ENCODE data around the gene HMX1.

The HMX1 gene

DNA sequence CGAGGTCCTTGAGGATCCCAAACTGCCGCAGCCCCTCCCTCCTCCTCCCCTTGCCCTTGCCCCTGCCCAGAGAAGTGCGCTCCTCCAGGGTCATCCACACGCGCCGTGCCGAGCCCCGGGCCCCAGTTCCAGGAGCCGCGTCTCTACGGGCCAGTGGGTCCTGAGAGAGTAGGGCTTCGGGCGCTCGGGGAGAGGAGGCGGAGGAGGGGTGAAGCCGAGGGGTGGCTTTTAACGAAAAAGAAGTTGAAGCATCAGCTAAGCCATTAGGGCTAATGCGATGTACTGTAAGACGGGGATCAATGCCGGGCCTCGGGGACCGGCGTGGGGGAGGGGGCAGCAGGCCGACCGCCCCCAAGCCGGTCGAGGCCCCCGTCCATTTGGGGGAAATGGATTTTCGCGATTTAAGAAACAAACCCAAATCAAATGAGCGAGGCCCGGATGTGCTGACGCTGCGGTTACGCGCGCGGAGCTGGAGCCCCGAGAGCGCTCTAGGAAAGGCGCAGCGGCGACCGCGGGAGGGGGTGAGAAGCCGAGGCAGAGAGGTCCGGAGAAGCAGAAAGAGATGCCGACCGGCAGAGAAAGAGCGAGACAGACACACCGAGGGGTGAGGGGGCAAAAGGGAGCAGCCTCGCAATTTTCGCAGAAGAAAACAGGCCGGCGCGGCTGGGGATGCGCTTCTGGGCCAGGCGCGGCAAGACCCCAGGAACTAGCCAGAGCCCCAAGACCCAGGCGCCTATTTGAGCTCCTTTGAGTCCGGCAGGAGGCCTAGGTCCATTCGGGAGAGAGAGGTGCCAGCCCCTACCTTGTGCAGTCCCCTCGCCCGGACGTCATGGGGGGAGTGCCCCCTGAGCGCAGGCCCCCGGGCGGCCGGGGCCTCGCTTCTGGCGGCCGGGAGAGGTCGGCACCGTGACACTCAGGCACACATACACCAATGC is 13.6 kb downstream of the HMX1 start:
- DNase-seq (ENCODE audit: low read depth, low spot score): no peak

DNA sequence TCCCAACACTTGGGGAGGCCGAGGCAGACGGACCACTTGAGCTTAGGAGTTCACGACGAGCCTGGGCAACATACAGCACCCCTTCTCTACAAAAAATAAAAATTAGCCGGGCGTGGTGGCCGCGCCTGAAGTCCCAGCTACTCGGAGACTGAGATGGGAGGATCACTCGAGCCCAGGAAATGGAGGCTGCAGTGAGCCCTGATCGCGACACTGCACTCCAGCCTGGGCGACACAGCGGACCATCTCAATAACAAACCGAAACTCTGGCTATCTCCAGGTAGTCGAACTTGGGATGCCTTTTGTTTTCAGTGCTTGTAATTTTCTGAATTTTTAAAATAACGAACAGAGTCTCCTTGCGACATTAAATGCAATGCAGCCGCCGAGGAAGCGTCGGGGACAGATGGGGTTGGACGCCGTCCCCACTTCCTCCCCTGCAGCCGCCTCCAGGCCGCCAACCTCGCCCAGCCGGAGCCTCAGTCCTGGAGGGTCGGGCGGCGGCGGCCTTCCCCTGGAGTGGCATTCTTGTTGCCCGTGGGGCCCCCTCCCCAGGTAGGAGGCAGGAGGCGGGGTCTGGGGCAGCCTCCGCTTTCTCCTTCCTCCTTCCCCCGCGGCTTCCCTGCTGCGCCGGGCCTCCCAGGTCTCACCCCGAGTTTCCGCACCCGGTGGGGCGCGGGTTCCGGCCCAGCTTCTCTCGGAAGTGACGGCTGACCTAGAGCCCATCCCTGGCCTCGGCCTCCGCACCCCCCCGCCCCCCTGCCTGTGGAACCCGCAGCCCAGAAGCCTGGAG is 14.6 kb downstream of the HMX1 start:
- no peak for DNase-seq (ENCODE audit: low read depth, low spot score)

DNA sequence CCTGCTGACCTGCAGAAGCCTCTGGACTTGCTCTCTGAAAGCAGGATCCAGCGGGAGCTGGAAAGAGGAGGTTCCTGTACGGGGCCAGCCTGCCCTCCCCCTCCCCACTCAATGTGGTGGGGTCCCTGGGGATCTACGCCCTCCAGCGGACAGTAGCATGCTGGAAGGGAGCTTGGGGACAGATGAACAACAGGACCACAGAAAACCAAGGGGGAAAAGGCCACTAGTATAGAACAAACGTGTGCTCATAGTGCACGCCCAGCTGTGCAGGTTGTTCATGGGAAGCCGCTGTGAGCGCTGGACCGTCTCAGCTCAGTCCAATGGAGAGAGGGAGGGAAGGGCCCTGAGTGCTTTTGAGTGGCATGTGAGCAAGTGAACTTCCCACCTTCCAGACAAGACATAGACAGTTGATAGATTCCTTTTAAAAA is 15.8 kb downstream of the HMX1 start:
- DNase-seq (ENCODE audit: low read depth, low spot score): no peak

DNA sequence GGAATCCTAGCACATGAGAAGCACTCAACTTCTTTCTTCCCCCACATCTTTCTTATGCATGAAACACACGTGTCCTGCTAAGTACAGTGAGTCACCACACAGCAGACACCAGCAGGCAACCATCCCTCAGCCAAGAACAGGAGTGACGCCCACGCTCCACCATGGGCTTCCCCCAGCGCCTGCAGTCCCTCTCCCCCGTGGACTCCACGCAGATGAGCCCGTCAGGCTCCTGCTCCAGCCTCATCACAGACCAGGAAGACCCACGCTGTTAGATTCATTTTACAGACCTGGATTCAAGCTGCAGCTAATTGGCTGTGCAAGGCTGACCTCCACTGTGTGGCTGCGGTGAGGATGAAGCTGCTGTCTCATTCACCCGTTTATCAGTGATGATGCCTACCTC is 16.7 kb downstream of the HMX1 start:
- no peak for DNase-seq (ENCODE audit: low read depth, low spot score)

DNA sequence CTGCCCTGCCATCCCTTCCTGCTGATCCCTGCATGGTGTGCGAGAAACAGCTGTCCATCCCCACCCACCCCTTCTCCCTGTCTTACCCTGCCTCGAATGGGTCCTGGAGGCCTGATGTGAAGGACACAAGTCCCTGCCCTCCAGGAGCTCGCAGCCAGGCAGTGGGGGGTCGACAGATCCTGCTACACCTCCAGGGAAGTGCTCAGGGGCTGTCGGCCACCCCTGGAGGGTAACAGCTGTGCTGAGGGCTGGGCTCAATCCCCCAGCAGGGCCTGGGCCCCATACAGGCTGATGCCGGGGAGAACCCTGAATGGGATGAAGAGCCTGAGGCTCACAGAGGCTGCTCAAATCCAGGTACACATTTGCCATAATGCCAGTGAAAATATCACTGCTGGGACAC is 17.6 kb downstream of the HMX1 start:
- DNase-seq (ENCODE audit: low read depth, low spot score): no peak

DNA sequence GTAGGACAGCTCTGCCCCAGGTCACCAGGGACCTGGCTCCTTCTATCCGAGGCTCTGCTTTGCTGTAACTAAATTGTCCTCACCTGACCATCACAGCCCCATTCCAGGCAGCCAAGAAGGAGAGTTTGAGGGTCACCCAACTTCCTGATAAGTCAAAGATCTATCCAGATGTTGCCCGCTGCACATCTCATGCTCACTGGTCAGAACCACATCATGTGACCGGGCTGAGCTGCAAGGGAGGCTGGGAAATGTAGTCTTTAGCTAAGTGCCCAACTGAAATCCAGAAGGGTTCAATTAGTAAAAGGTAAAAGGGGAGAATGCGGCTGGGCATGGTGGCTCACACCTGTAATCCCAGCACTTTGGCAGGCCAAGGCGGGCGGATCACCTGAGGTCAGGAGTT is 18.4 kb downstream of the HMX1 start:
- no peak for DNase-seq (ENCODE audit: low read depth, low spot score)

DNA sequence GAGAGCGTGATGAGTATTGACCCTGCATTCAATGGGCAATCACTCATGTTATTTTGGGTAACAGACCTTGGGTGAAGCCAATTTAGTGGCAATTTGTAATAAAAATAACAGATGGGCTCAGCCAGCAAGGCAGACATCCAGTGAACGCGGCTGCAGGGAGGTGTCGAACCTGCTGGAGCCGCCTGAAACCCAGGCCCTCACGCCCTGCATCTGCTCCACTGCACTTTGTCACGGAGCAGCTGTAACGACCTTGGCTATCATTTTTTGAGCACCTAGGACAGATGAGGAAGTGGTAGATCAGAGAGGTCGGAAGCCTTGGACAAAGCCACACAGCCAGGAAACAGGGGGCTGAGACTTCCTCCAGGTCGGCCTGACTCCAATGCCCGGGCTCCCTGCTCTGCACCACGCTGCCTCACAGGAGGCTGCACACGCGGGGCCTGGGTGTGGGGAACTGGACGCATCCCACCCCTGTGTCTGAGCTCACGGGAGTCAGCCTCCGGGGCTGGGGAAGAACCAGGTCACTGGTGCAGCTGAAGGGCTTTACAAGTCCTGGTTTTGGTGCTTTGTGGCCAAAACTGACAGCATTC is 19.4 kb downstream of the HMX1 start:
- no peak for DNase-seq (ENCODE audit: low read depth, low spot score)

DNA sequence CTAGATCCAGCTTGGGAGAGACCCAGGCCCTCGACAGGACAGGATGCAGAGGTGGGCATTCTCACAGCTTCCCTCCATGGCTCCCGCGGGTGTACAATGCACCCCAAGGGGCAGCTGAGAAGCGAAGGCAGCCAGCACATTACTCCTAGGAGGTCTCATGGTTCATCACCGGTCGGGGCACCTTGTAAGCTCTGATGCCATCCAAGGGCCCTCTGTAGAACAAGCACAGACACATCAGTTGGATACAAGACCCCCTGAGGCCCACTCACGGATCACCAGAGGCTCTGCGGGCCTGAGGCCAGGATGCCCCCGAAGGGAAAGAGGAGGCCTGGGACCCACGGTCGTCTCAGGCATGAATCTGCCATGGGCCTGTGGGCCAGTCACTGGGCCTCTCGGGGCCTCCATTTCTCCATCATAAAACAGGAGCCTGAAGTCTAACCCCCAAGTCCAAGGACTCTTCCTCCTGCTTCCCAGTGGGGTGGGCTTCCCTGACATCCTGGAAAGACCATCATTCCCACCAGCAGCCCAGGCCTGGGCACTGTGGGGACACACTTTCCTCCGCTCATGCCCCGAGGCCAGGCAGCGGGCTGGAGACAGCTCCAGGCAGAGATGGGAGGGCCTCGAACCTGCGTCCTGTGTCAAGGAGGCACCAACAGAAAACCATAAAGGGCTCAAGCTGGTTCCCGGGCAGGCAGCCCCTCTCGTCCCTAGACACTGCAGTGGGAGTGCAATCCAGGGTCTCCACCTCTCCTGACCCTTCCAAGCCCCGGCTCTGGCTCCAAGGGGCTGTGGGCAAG is 20.1 kb downstream of the HMX1 start:
- no peak for DNase-seq (ENCODE audit: low read depth, low spot score)

DNA sequence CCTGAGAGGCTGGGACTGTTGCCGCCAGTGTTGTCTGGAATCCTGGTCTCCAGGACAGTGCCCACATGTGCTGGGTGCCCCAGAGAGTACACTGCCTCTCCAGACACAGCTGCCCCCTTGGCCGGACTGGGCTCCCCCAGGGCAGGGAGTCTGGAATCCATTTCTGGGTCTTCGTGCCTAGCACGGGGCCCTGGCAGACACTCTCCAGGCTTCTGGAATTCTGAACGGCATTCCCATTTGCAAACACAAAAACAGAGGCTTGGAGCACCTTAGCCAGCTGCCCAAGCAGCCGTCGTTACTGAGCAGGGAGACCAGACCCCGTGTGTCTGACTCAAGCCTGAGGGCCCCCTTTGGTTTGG is 20.8 kb downstream of the HMX1 start:
- no peak for DNase-seq (ENCODE audit: low read depth, low spot score)

DNA sequence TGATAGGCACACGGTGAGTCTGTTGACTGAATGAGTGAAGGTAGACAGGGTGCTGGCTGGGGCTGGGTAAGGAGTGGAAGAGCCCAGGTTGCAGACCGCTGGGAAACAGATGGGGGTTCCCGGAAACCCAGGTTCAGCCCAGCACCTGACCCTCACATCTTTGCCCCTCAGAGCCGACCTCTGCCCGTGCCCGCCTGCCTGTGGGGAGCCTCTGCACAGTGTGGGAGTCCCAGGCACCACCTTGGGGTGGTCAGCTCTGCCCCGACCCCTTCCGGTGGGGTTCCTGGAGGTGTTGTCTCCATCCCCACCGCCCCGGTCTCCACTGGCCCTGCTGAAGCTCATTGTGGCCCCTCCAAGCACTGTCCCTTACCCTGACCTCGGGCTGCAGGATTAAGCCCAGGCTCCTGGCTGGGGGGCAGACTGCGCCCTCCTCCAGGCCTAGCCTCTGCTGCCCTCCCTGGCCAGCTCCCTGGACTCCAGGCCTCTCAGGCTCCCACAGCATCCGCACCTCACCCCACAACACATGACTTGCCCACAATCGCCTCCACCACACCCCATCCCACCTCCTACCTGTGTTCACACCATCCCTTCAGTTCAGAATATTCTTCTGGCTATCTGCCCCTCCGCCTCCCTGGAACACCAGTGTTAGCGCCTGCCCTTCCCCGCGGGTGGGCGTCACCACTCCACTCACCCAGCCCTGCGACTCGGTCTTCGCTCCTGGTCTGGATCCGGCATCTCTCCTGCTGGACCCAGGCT is 21.4 kb downstream of the HMX1 start:
- DNase-seq (ENCODE audit: low read depth, low spot score): no peak

DNA sequence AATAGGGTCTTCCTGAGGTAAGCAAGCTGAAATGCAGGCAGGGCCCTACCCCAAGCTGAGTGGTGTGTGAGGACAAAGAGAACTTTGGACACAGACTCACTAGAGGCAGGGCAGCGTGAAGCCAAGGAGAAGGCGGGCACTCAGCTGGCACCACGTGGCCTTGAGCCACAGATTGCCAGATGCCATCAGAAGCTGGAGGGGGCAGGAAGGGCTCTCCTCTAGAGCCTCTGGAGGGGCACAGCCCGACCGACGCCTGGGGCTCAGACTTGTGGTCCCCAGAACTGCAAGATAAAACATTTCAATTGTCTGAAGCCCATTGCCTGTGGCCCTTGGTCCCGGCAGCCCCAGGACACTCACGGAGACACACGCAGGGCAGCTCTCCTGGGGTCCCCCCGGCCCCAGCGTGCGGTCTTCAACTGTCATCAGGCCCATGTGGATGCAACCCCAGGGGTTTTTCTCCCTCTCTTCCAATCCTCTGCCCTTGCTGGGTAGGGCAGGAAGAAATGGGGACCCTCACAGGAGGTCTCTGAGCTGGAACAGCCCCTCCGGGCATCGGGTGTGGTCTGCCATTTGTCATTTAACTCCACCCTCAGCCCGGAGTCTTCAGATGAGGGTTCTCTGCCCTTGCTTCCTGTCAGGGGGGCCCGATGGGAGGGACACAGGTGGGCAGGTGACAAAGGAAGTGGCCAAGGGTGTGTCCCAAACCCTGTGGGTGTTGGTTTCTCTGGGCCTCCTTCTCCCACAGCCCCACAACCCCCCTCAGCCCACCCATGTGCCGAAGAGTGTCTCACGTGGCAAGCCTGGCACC is 22.2 kb downstream of the HMX1 start:
- no peak for DNase-seq (ENCODE audit: low read depth, low spot score)

DNA sequence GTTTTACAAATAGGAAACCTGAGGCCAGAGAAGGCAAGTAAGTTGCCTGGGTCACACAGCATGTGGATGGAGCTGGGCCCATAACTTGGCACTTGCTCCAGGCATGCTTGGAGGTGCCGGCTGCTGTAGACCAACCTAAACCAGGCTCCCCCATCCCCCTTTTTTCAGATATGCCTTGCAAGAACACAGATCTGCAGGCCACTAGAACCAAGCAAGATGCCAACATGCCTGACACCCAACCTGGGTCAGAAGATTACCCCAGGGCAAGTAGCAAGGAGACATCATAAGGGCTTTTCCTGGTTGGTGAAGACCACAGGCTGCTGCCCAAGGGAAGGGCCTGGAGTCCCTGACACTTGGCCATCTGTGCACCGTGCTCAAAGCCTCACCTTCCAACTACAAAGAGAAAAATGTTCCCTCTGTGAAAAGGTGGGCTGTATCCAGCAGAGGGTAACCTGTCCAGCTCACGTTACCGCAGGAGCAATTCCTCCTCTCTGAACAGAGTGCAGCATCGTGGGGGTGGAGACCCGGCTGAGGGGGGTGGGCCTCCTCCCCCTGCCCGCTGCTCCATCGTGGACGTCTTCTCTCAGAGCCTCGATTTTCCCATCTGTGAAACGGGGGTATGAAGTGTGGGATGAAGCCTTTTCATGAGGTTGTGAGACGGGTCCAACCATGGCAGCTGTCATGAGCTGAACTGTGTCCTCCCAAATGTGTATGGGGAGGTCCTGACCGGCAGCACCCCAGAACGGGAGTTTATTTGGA is 23.0 kb downstream of the HMX1 start:
- DNase-seq (ENCODE audit: low read depth, low spot score): no peak

DNA sequence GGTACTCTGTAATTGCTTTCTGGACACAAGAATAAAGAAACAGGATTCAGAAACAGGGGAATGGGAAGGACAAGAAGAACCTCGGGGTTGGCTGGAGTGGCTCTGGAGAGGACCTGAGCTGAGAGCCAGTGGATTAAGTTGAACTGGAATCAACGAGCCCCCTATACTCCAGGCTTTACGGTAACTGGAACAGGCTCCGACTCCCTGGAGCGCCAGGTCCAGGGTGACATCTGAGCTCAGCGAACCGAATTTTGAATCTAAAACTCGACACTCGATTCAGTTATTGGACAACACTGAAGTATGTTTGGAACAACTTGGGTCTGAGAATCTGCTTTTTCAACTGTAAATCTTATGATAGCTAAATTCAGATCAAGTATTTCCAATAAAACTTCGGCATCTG is 23.9 kb downstream of the HMX1 start:
- no peak for DNase-seq (ENCODE audit: low read depth, low spot score)

DNA sequence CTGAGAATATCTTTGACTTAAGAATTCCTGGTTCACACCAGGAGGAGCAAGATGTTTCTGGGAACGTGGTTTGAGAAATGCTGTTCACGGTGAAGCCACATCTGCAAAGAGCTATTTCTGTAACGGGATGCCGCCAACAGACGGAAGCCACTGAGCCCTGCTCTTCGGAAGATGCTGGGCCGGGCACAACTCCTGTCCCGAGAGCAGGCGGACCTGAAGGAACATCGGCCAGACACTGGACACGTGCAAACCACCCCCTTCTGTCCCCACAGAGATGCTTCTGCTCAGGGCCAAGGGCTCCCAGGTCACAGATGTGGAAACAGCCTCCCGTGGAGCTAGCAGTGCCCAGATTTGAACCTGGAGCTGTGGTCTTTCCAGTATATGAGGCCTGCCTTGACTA is 24.3 kb downstream of the HMX1 start:
- DNase-seq (ENCODE audit: low read depth, low spot score): no peak

DNA sequence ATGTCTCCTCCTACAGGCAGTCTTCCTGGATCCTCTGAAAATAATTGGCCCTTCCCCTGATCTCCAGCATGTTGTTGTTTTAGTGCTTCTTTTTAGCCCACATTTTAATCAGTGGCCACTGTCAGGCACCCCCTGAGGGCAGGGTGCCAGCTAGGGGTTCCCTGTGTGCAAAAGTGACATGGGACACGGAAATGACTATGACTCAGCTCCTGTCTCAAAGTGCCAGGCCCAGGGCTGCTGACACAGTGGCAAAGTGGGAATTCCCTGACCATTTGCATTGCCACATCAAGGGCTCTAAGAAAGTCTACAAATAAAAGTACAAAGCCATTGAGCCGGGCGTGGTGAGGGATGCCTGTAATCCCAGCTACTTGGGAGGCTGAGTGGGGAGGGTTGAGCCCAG is 24.8 kb downstream of the HMX1 start:
- DNase-seq (ENCODE audit: low read depth, low spot score): no peak

DNA sequence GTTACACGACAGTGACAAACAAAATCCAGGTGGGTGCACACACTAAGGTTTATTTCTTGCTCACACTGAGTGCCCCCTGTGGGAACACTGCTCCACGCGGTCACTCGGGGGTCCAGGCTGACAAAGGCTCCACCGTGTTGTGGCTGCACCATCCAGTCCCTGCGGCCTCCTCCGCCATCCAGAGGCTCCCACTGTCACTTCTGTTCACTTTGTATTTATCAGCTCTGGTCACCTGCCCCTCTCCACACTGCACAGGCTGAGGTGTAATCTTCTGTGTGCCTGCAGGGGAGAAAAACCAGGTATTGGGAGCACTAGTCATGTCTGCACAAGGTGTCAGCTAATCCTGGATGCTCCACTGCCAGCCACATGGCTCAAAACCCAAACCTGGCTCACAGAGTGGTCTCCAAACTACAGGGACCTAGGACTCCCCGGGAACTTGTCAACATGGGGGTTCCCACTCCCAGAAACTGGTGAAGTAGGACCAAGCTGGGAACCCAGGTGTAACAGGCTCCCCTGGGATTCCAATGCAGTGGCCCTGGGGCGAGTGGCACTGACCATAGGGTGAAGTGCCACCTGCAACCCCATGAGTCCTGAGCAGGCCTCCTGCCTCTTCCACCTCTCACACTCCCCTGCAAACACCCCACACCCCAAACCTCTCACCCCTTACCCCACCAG is 25.5 kb downstream of the HMX1 start:
- no peak for DNase-seq (ENCODE audit: low read depth, low spot score)

DNA sequence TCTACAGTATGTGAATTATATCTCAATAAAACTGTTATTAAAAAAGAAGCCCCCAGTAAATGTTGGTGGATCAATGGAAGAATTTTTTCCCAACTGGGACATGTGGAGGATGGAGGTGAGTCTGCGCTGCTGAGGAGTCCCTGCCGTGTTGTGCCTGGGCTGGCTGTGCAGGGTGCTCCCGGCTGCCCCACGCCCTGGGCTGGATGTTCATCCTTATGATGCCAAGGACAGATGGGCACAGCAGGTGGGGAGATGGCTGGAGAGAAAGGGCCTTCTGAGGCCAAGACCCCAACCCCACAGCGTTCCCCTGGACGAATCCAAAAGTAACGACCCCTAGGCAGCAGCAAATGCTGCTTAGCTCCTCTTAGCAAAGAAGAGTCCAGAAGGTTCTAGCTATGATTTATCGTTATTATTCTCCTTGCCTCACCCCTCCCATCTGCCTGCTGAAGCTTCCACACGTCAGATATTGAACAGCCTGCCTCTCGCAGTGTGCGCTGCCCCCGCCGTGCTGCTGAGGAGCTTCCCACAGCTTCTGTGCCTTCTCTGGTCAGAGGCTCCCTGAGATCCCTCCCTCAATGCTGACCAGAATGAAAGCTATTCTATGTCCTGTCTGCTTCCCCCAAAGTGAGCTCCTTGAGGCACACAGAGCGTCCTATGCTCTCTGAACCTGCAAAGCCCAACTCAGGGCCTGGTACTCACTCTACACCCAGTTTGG is 26.5 kb downstream of the HMX1 start:
- no peak for DNase-seq (ENCODE audit: low read depth, low spot score)

DNA sequence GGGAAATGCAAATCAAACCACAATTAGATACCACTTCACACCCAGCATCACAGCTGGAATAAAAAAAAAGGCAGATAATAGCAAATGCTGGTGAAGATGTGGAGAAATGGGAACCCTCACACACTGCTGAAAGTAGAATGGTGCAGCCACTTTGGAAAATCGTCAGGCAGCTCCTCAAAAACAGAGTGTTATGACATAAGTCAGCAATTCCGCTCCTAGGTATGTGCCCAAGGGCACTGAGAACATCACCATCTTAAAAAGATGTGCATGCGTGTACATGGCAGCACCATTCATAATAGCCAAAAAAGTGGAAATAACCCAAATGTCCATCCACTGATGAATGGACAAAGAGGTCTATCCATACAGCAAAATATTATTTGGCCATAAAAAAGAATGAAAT is 28.0 kb downstream of the HMX1 start:
- DNase-seq (ENCODE audit: low read depth, low spot score): no peak
